B cell (primary cell): ENCODE measurements around the gene ENO3.

Source experiments
- EZH2 ChIP-seq: IDR thresholded peaks from 2 replicates; pipeline ENCODE4 v1.6.1; 2012; ENCODE audit warnings: borderline replicate concordance, low read depth, mild to moderate bottlenecking, moderate library complexity, low read length; ENCODE audit not compliant: insufficient read depth, poor library complexity, severe bottlenecking
- TF ChIP-seq, protein P1 (sequence below): fragments of 200-600 bp; IDR thresholded peaks from one replicate; pipeline ENCODE4 v1.8.0; 2022; ENCODE audit warnings: antibody characterized with exemption, mild to moderate bottlenecking

DNA sequence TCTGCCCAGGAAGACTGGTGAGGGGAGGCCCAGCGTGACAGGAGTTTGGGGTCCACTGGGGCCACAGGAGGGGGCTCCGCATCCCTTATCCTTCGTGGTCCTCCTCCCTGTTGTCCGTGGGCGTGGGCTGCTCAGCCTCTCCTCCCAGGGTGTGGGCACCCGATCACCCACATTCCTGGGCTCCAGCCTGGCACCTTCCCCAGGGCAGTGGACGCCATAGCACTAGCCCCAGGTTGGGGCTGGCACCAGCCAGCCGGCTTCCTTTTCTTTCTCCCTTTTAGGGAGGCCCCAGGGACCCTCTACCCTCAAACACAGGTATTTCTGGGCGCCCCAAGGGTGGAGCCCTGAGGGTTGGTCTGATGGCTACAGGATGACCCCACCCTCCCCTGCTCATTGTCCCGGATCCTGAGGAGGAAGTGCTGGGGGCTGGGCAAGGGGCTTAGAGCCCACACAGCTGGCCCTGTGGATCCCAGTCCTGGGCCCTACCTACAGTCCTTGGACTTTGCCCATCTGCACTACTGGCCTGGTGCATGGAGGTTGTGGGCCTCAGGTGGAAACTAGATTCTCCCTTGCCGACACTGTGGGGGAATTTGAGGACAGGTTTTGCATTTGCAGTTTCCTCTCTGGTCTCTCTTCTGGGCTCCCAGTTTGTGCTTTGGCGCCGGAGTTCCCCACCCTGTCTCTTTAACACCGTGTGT lies 48.0 kb downstream of the ENO3 start:
- TF ChIP-seq, protein P1, sequence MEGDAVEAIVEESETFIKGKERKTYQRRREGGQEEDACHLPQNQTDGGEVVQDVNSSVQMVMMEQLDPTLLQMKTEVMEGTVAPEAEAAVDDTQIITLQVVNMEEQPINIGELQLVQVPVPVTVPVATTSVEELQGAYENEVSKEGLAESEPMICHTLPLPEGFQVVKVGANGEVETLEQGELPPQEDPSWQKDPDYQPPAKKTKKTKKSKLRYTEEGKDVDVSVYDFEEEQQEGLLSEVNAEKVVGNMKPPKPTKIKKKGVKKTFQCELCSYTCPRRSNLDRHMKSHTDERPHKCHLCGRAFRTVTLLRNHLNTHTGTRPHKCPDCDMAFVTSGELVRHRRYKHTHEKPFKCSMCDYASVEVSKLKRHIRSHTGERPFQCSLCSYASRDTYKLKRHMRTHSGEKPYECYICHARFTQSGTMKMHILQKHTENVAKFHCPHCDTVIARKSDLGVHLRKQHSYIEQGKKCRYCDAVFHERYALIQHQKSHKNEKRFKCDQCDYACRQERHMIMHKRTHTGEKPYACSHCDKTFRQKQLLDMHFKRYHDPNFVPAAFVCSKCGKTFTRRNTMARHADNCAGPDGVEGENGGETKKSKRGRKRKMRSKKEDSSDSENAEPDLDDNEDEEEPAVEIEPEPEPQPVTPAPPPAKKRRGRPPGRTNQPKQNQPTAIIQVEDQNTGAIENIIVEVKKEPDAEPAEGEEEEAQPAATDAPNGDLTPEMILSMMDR: no peak
- TF ChIP-seq EZH2: no peak
